HG02798 (cell line): ENCODE data around the gene TTC32.
"Not testable (repeated sequence)": the region's sequence is repeated elsewhere in the genome, so short reads cannot be mapped to it uniquely, and the experiment has no call there.

Source experiments
- ATAC-seq: cut with Tn5 transposase; IDR thresholded peaks from one replicate; pipeline ENCODE4 v1.9.1; 2021; ENCODE audit warnings: mild to moderate bottlenecking; ENCODE audit not compliant: unreplicated experiment, poor library complexity

Gene TTC32

GRCh38 chr2:19901442-19902215, at the start of gene TTC32:
Gene TTC32 (minus strand): TSS chr2:19901983. CDS start chr2:19901854, 129 bp downstream.
- peak; percentile 90 for ATAC-seq

GRCh38 chr2:19949071-19949470, 47.3 kb upstream of the TTC32 start:
- ATAC-seq, result no peak

- no peak for ATAC-seq
These were observed 45.6 kb upstream of the TTC32 start for GRCh38 chr2:19947184-19947940.

GRCh38 chr2:19944205-19944845, 42.5 kb upstream of the TTC32 start:
- no peak for ATAC-seq

GRCh38 chr2:19943189-19943588, 41.4 kb upstream of the TTC32 start:
- ATAC-seq, result no peak

- no peak for ATAC-seq
These were observed 40.4 kb upstream of the TTC32 start for GRCh38 chr2:19942199-19942598.

GRCh38 chr2:19937004-19937403, 35.2 kb upstream of the TTC32 start:
- ATAC-seq, result no peak

GRCh38 chr2:19936203-19936602, 34.4 kb upstream of the TTC32 start:
- ATAC-seq, result no peak

GRCh38 chr2:19933351-19933981, 31.7 kb upstream of the TTC32 start:
- peak; percentile 73 for ATAC-seq

- ATAC-seq, result peak; percentile 26
These were observed 31.1 kb upstream of the TTC32 start for GRCh38 chr2:19932928-19933327.

GRCh38 chr2:19929226-19929625, 27.4 kb upstream of the TTC32 start:
- no peak for ATAC-seq

- not testable (repeated sequence) for ATAC-seq
These were observed 26.0 kb upstream of the TTC32 start for GRCh38 chr2:19927816-19928215.

- ATAC-seq, result not testable (repeated sequence)
These were observed 22.7 kb upstream of the TTC32 start for GRCh38 chr2:19924526-19924925.

GRCh38 chr2:19922188-19922587, 20.4 kb upstream of the TTC32 start:
- not testable (repeated sequence) for ATAC-seq

- ATAC-seq, result no peak
These were observed 14.7 kb upstream of the TTC32 start for GRCh38 chr2:19916385-19916950.

GRCh38 chr2:19914266-19914975, 12.6 kb upstream of the TTC32 start:
- no peak for ATAC-seq

- no peak for ATAC-seq
These were observed 10.2 kb upstream of the TTC32 start for GRCh38 chr2:19911808-19912509.

GRCh38 chr2:19902216-19902740, 495 bp upstream of the TTC32 start:
- no peak for ATAC-seq

- ATAC-seq, result peak; percentile 16
These were observed 797 bp downstream of the TTC32 start for GRCh38 chr2:19900931-19901441.
